K562 (cell line): ENCODE measurements around the gene INO80. TPM values are rescaled to one million over a fixed set of nuclear protein-coding genes. Genes with fewer than 3 reads are reported as not detected.
A peak's percentile ranks its signal among the peaks of the same experiment; 100 is the strongest.

Experiments
- ADNP ChIP-seq: fragments of 200-800 bp; sonication (Bioruptor generic); IDR thresholded peaks from 2 replicates; pipeline ENCODE4 v1.6.1; 2016; ENCODE audit warnings: missing genetic modification characterization, missing compliant biosample characterization
- CAMTA2 ChIP-seq: fragments of 250-450 bp; sonication (Bioruptor Pico); conservative IDR thresholded peaks from 2 replicates; pipeline ENCODE4 v1.5.1; 2022
- CHD1 ChIP-seq: fragments of 200-600 bp; sonication (generic); IDR thresholded peaks from one replicate; pipeline ENCODE4 v1.6.1; 2012; ENCODE audit warnings: mild to moderate bottlenecking, moderate library complexity, low read length, inconsistent platforms
- GTF2B ChIP-seq: IDR thresholded peaks from 2 replicates; pipeline ENCODE4 v1.6.1; 2011; ENCODE audit not compliant: insufficient read length; ENCODE audit errors: extremely low read depth
- HDGF ChIP-seq: fragments of 450-650 bp; IDR thresholded peaks from 2 replicates; pipeline ENCODE4 v1.6.1; 2016
- MTF1 ChIP-seq: fragments of 250-450 bp; sonication (Bioruptor Pico); IDR thresholded peaks from 2 replicates; pipeline ENCODE4 v1.9.0; 2021; ENCODE audit warnings: moderate library complexity, mild to moderate bottlenecking, inconsistent platforms, borderline replicate concordance
- NCOA1 ChIP-seq: fragments of 450-650 bp; IDR thresholded peaks from 2 replicates; pipeline ENCODE4 v1.6.1; 2016; ENCODE audit warnings: low read depth
- NRF1 ChIP-seq, 2 experiments: fragments of 450-650 bp; IDR thresholded peaks in 1 of 2; conservative IDR thresholded peaks in 1 of 2; 2 replicates each; pipeline ENCODE4 v1.6.1; 2014; ENCODE audit warnings: mild to moderate bottlenecking in 2 of 2
- REST ChIP-seq, 2 experiments: fragments of 450-650 bp; formaldehyde crosslinking in 1 of 2; IDR thresholded peaks; 2 replicates each; pipeline versions ENCODE4 v1.4.0 to v1.6.1; 2014 to 2020; ENCODE audit warnings: mild to moderate bottlenecking in 2 of 2, borderline replicate concordance in 1 of 2, low read depth in 1 of 2
- SMARCE1 ChIP-seq: fragments of 450-650 bp; IDR thresholded peaks from 2 replicates; pipeline ENCODE4 v1.7.1; 2016; ENCODE audit warnings: mild to moderate bottlenecking
- TAF1 ChIP-seq: IDR thresholded peaks from 2 replicates; pipeline ENCODE4 v1.6.1; 2011; ENCODE audit warnings: mild to moderate bottlenecking, low read length, moderate library complexity; ENCODE audit not compliant: insufficient read depth, control insufficient read depth, severe bottlenecking; ENCODE audit errors: extremely low read depth
- ZBTB26 ChIP-seq: fragments of 450-650 bp; formaldehyde crosslinking; IDR thresholded peaks from 2 replicates; pipeline ENCODE4 v1.4.0; 2022; ENCODE audit warnings: missing genetic modification characterization
- ZNF766 ChIP-seq: fragments of 200-800 bp; sonication (Bioruptor generic); conservative IDR thresholded peaks from 2 replicates; pipeline ENCODE4 v1.6.1; 2016; ENCODE audit warnings: missing genetic modification characterization, missing compliant biosample characterization
- polyA plus RNA-seq, 8 experiments: library from polyadenylated mRNA; depleted of rRNA in 4 of 8; stranded (reverse) in 5 of 8; unstranded in 3 of 8; fragments of >200 nt; fragmentation: Nextera tagmentation in 2 of 8; fragmentation: Illumina TruSeq in 1 of 8; extraction: Ambion mirVana in 2 of 8; extraction: Trizol in 1 of 8; gene quantifications; 2 replicates each; pipeline versions ENCODE4 v1.2.1 to v1.2.3, GENCODE V29; 2011 to 2014; ENCODE audit warnings: inconsistent platforms in 1 of 8, missing spikeins in 1 of 8
- total RNA-seq, 7 experiments: library from RNA; depleted of rRNA in 6 of 7; stranded (reverse); fragments of >200 nt in 6 of 7; fragmentation: Illumina TruSeq in 2 of 7; extraction: Trizol in 2 of 7; gene quantifications; 2 replicates each; pipeline versions ENCODE4 v1.2.1 to v1.2.3, GENCODE V29; 2011 to 2021; ENCODE audit warnings: low replicate concordance in 1 of 7
- TF ChIP-seq, protein P1 (sequence below), 2 experiments: fragments of 450-650 bp; IDR thresholded peaks; 2 replicates each; pipeline ENCODE4 v1.6.1; 2016
- TF ChIP-seq, protein P2 (sequence below): sonication (generic); formaldehyde crosslinking; IDR thresholded peaks from 2 replicates; pipeline ENCODE4 v1.9.0; 2022; ENCODE audit warnings: mild to moderate bottlenecking, missing genetic modification reagents

The INO80 gene
- total and polyA plus RNA-seq, 9 of the 15 experiments (the other 6 are each of a cell fraction or from before 2014, with no cell fraction given): 1.1 to 25.7 (median 19.9) TPM

DNA sequence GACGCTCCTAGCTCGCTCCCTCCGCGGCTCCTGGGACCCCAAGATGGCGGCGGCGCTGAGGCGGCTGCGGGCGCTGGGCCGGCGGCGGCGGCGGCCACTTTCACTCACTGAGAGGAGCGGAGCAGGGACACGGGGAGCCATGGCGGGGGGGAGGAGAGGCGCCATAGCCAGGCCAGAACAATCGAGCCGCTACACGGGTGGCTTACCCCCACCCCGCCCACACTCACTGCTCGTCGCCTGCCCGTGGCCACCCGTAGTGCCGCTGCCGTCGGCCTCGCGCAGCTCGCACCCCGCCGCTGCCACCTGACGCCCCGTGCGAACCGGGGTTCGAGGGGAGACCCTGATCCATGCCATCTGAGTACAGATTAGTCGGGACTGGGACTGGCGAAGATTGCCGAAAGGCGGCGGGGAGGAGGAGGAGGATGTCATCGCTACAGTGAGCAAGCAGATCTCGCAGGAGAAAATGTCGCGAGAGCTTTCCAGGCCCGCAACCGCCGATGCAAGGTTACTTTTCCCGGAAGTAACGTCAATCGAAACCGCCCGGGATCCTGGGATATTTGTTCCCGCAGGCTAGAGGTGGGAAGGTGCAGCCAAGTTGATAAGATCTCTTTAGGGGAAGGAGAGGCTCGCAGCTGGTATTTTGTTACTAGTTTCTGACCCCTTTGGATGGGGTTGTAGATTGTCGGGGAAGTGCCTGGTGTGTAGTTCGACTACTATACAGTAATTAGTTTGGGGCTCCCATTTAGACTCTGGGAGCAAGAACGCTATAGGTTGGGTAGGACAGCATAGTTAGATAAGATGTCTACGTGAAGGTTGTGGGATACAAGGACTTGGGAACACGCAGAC lies at the start of gene INO80 (continued):
- TF ChIP-seq REST (IDR thresholded peaks at IDR 0.05; ENCODE audit: borderline replicate concordance): peak; percentile 99
- no peak for TF ChIP-seq REST (CRISPR knock-in tag; IDR thresholded peaks at IDR 0.05; ENCODE audit: low read depth)
- TF ChIP-seq, protein P1, sequence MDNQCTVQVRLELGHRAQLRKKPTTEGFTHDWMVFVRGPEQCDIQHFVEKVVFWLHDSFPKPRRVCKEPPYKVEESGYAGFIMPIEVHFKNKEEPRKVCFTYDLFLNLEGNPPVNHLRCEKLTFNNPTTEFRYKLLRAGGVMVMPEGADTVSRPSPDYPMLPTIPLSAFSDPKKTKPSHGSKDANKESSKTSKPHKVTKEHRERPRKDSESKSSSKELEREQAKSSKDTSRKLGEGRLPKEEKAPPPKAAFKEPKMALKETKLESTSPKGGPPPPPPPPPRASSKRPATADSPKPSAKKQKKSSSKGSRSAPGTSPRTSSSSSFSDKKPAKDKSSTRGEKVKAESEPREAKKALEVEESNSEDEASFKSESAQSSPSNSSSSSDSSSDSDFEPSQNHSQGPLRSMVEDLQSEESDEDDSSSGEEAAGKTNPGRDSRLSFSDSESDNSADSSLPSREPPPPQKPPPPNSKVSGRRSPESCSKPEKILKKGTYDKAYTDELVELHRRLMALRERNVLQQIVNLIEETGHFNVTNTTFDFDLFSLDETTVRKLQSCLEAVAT (IDR thresholded peaks at IDR 0.05): peak in 1 of 2 experiments; percentile 100; a peak in 2 of 4 replicates
- peak; percentile 74 for TF ChIP-seq SMARCE1
- TF ChIP-seq HDGF: no peak
- peak; percentile 20 to 72 for TF ChIP-seq NRF1 (conservative IDR thresholded peaks at IDR 0.05 in 1 of 2, IDR thresholded peaks at IDR 0.05 in 1 of 2)
- peak; percentile 80 for TF ChIP-seq TAF1
- TF ChIP-seq ADNP (tag): no peak
- TF ChIP-seq ZNF766: no peak; the same call in 1 of the 2 replicates
- TF ChIP-seq CAMTA2 (CRISPR knock-in tag): no peak
- TF ChIP-seq NCOA1: 0 out of 2 replicates have a peak, but pooled peaks have one; percentile 26
- TF ChIP-seq, protein P2, sequence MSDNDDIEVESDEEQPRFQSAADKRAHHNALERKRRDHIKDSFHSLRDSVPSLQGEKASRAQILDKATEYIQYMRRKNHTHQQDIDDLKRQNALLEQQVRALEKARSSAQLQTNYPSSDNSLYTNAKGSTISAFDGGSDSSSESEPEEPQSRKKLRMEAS (CRISPR knock-in tag): peak; percentile 71
- peak; percentile 86 for TF ChIP-seq ZBTB26 (CRISPR knock-in tag)
- TF ChIP-seq GTF2B: peak; percentile 42
- no peak for TF ChIP-seq MTF1
- no peak for TF ChIP-seq CHD1
